Parathyroid adenoma (tissue), 2 donors: Measurements from ENCODE around the gene NAGPA.

Source experiments
- H2AFZ ChIP-seq: fragments of 300-600 bp; sonication (generic); one replicate; pipeline ENCODE4 v1.7.0; 2017; ENCODE audit warnings: antibody characterized with exemption, mild to moderate bottlenecking
- H3K27ac ChIP-seq: fragments of 300-600 bp; sonication (generic); one replicate; pipeline ENCODE4 v1.7.0; 2017
- H3K27me3 ChIP-seq: fragments of 300-600 bp; sonication (generic); one replicate; pipeline ENCODE4 v1.7.0; 2017; ENCODE audit warnings: low read length; ENCODE audit not compliant: control insufficient read depth, insufficient read depth
- H3K36me3 ChIP-seq: fragments of 300-600 bp; sonication (generic); one replicate; pipeline ENCODE4 v1.7.0; 2017; ENCODE audit warnings: low read length; ENCODE audit not compliant: control insufficient read depth, insufficient read depth
- H3K4me1 ChIP-seq: fragments of 300-600 bp; sonication (generic); one replicate; pipeline ENCODE4 v1.7.0; 2017; ENCODE audit warnings: control low read depth
- H3K4me2 ChIP-seq: fragments of 300-600 bp; sonication (generic); one replicate; pipeline ENCODE4 v1.7.0; 2017; ENCODE audit warnings: low read length
- H3K4me3 ChIP-seq: fragments of 300-600 bp; sonication (generic); one replicate; pipeline ENCODE4 v1.7.0; 2017; ENCODE audit warnings: low read depth, low read length
- H3K79me2 ChIP-seq: fragments of 300-600 bp; sonication (generic); one replicate; pipeline ENCODE4 v1.7.0; 2017; ENCODE audit warnings: control low read depth
- H3K9ac ChIP-seq: fragments of 300-600 bp; sonication (generic); one replicate; pipeline ENCODE4 v1.7.0; 2017; ENCODE audit warnings: mild to moderate bottlenecking
- H3K9me3 ChIP-seq: fragments of 300-600 bp; sonication (generic); one replicate; pipeline ENCODE4 v1.7.0; 2017; ENCODE audit warnings: low read length; ENCODE audit not compliant: control insufficient read depth
- CTCF ChIP-seq: fragments of 300-600 bp; sonication (generic); IDR thresholded peaks from one replicate; pipeline ENCODE4 v1.7.0; 2017; ENCODE audit warnings: antibody characterized with exemption, mild to moderate bottlenecking
- donor health status: primary hyperparathyroidism.

Gene NAGPA

GRCh38 chr16:4976611-4977145 lies 57.1 kb downstream of the NAGPA start:
- H3K27ac ChIP-seq: no peak overlapping the region
- TF ChIP-seq CTCF: no peak
- no peak overlapping the region for H3K9ac ChIP-seq

GRCh38 chr16:4976079-4976478 lies 57.7 kb downstream of the NAGPA start:
- no peak for TF ChIP-seq CTCF
- no peaks in the 10 kb centered on the region for H3K4me1 ChIP-seq
- H3K4me3 ChIP-seq: no peak overlapping the region
- H3K9me3 ChIP-seq: no peaks in the 10 kb centered on the region
- H3K9ac ChIP-seq: no peak overlapping the region
- no peaks in the 10 kb centered on the region for H3K79me2 ChIP-seq
- no peaks in the 10 kb centered on the region for H3K27me3 ChIP-seq
- no peaks in the 10 kb centered on the region for H3K36me3 ChIP-seq
- no peak overlapping the region for H3K27ac ChIP-seq
- H3K4me2 ChIP-seq: no peak overlapping the region
- no peak overlapping the region for H2AFZ ChIP-seq

More at GRCh38 chr16:4976611-4977145, 57.1 kb downstream of the NAGPA start:
- Histone ChIP-seq H3K79me2 (no peaks in the 10 kb centered on the region), H3K4me3 (no peak overlapping the region), H3K4me2 (no peak overlapping the region), H3K9me3 (no peaks in the 10 kb centered on the region), H2AFZ (no peak overlapping the region), H3K36me3 (no peaks in the 10 kb centered on the region), H3K27me3 (no peaks in the 10 kb centered on the region), H3K4me1 (no peaks in the 10 kb centered on the region)
